GM19043 (cell line): ENCODE data around the gene CCT5.

Experiments used
- ATAC-seq: cut with Tn5 transposase; IDR thresholded peaks from one replicate; pipeline ENCODE4 v1.9.1; 2021; ENCODE audit warnings: low read depth; ENCODE audit not compliant: unreplicated experiment

CCT5 gene

GRCh38 chr5:10249948-10250805, at the start of gene CCT5:
TSS of gene CCT5 (plus strand) at chr5:10250280. CDS start at chr5:10250341, 61 bp downstream.
- peak; percentile 70 for ATAC-seq

DNA sequence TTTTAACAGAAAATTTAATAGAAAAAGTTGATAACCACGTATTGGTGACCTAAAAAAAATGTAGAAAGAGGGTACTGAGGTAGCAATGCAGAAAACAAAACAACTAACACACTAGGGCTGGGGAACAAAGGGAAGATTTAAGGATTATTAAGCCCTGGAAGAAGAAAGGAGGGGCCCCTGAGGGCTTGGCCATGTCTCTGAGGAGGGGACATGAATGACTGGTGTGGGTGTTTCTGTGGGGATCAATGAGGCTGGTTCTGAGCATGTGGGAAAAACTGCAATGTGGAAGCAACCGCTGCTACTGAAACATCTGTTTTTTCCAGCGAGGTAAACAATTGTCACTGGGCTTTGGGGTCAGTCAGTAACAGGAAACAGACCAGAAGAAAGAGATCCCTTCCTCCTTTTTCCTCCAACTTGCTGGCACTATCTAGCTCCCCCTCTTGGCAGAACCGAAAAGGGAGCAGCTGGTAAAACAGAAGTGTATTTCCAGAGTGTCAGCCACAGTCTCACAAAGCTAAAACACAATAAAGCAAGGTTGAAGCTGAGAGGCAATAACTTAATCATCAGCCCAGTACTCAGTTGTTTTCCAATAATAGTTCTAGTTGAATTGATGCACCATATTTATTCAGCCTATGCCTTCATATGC, 48.7 kb upstream of the CCT5 start:
- no peak for ATAC-seq

- ATAC-seq = no peak
Measured at GRCh38 chr5:10202089-10202910, 47.8 kb upstream of the CCT5 start.

DNA sequence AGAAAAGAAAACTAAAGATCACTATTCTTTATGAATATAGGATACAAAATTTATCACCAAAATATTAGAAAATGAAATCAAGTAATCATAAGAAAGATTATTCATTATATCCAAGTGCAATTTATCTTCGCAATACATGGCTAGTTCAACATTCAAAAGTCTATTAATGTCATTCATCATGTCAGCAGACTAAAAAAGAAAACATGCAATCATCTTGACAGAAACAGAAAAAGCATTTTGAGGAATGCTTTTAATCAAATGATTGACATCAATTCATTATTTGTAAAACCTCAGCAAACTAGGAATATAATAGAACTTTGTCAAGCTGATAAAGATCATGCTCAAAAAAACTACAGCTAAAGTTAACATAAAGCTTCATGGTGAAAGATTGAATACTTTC, 41.1 kb upstream of the CCT5 start:
- ATAC-seq = no peak

DNA sequence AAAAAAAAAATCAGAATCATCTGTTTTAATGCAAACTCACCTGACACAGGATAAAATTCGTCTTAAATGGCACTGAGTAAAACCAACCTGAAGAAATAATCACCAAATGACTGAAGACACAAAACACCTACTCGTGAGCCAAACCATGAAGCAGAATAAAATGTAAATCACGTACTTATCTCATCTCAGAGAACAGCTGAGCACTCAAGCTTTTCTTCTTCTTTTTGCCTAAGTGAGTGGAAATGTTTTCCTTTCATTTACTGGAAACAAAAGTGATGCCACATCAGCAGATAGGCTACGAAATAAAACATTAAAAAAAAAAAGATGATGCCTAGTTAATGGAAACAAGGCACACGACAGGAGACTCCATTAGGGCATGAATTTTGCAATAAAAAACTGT, 36.8 kb upstream of the CCT5 start:
- ATAC-seq = no peak

- ATAC-seq = no peak
Measured at GRCh38 chr5:10214041-10214440, 36.0 kb upstream of the CCT5 start.

DNA sequence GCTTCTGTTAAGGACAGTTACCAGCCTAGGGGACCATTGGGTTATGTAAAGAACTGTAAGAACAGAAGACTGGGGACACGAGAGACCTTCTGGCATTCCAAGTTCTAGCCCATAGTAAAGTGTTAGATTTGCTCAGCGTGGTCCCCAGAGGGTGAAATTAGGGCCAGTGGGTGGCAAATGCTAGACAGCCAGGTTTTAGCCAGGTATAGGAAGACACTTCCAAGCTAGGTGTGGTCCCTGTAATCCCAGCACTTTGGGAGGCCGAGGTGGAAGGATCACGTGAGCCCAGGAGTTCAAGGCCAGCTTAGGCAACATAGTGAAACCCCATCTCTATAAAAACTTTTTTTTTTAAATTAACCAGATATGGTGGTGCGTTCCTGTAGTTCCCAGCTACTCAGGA, 34.7 kb upstream of the CCT5 start:
- ATAC-seq = no peak

DNA sequence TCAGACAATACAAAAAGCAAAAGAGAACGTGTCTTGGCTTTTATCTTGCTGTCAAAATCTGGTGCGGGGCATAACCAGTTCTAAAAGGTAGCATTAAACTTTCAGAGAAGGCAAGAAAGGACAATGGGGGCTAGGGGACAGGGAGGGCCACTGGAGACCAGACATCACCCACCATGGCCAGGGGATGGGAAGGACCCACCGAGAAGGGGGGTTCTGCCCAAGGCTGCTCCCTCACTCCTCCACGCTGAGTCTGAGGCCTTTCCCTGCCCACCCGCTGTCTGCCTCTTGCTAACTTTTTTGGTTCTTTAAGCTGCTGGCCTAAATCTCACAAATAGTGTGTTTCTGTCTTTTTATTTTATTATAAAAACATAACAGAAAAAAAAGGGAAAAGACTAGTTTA, 34.0 kb upstream of the CCT5 start:
- no peak for ATAC-seq

DNA sequence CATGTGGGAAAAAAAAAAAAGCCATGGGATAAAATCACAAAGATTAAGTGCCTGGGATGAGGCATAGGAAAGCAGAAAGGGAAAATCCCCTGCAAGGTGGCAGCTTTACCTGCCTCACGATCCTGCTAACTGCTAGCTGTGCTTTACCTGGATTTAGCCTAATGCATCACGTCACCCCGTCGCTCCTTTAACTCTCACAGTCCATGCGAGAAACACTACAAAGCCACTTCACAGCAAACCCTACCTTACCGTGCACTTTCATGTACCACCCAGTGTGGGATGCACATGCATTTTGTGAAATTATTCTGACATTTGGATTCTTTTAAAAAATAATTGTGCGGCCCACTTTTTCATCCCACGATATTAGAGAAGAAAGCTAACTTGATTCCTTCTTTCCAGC, 31.4 kb upstream of the CCT5 start:
- ATAC-seq = no peak

DNA sequence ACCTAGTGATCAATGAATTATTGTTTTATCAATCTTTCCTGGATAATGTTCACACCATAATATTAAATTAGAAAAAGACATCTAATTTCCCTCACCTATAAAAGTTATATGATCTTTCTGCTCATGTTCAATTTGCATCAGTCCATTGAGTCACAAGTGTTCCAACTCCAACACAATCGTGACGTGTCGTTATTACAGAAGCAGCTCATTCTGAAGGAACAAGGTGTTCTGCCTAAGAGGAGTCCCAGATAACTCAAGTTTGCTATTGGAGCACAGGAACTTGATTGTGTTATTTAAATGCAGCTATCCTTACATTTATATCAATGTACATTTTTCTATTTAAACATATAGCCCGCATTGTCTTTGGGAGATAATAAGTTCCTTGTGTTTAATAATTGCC, 31.0 kb upstream of the CCT5 start:
- no peak for ATAC-seq

- no peak for ATAC-seq
Measured at GRCh38 chr5:10220248-10220647, 29.8 kb upstream of the CCT5 start.

- no peak for ATAC-seq
Measured at GRCh38 chr5:10222326-10222725, 27.8 kb upstream of the CCT5 start.

- ATAC-seq = no peak
Measured at GRCh38 chr5:10227379-10227778, 22.7 kb upstream of the CCT5 start.

DNA sequence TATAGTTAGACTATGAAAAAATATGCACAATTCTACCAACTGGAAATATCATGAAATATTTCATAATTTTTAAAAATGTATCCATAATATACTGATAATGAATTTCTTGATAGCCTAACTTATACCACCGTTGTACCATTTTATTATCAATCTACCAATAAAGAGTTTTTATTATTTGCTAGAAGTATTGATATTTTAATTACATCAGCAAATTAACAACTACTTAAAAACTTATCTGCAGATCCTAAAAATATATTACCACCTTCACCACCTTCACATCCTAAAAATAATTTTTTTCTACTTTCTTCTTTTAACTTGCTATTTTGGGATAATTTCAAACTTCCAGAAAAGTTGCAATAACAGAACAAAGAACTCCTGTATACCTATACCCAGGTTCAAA, 21.8 kb upstream of the CCT5 start:
- no peak for ATAC-seq

GRCh38 chr5:10229306-10230048, 20.6 kb upstream of the CCT5 start:
- no peak for ATAC-seq

GRCh38 chr5:10232386-10232785, 17.7 kb upstream of the CCT5 start:
- ATAC-seq = no peak

- ATAC-seq = no peak
Measured at GRCh38 chr5:10233011-10233410, 17.1 kb upstream of the CCT5 start.

- ATAC-seq = no peak
Measured at GRCh38 chr5:10233505-10233904, 16.6 kb upstream of the CCT5 start.

DNA sequence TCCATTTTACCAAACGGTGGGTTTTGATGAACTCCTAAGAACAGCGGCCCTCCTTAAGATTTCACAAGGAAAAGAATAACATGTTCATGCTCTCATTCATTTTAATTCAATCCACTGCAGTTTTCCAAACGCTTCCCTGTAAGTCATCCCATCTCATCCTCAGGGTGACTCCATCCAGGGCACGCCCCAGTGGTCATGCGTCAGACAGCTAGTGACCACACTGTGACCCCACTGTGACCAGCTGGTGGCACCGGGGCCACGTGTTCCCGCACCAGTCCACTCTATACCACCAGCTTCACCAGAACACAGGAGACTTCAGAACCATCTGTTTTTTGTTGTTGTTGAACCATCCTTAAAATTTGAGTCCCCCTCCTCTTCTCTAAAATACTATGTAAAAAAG, 14.7 kb upstream of the CCT5 start:
- ATAC-seq = no peak

- peak; percentile 40 for ATAC-seq
Measured at GRCh38 chr5:10243660-10244240, 6.3 kb upstream of the CCT5 start.
